Ovary (tissue), 3 donors: ENCODE results near the gene RELL1.

Source experiments
- CTCF ChIP-seq, 3 donors: fragments of 450-650 bp in 2 of 3; fragments of 200-600 bp in 1 of 3; IDR thresholded peaks; one replicate each; pipeline versions ENCODE4 v1.5.1 to v1.8.0; 2016 to 2022; ENCODE audit warnings: antibody characterized with exemption in 3 of 3, mild to moderate bottlenecking in 1 of 3
- EP300 ChIP-seq: sonication (generic); formaldehyde crosslinking; IDR thresholded peaks from one replicate; pipeline ENCODE4 v1.6.1; 2017; ENCODE audit warnings: antibody characterized with exemption
- POLR2A ChIP-seq: fragments of 450-650 bp; IDR thresholded peaks from one replicate; pipeline ENCODE4 v1.6.1; 2017; ENCODE audit warnings: antibody characterized with exemption, mild to moderate bottlenecking, moderate library complexity
- donor health status: DM: no; HTN: no; CAD: no.

DNA sequence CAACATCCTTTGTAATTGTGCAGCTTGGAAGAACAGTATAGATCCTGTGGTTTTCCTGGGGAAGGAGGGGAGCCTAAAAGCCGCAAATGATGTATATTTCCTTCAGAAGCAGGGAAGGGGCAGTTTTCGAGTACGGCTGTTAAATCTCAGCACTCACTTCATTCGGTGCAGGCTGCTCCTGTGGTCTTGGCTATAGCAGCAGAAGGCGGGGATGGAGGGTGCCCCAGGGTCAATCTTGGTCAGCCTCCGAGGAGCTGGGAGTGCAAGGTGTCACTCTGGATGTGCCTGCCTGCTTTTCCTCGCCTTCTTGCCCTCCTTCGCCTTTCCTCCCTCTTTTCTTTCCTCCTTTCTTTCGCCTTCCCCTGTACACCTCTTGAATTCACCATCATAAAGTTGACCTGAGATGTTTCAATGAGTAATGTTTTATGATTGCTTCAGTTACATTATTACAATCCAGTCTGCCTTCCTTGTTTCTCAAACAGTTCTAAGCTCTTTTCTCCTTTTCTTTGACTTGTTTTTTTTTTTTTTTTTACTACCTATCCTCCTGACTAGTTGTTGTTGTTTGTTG, 101.6 kb downstream of the RELL1 start:
- no peak for TF ChIP-seq CTCF (IDR thresholded peaks at IDR 0.05)
- no peak for TF ChIP-seq EP300
- no peak for TF ChIP-seq POLR2A
